ENCODE data around the gene RTRAF. TPM values are rescaled to one million over a fixed set of nuclear protein-coding genes. Genes with fewer than 3 reads are reported as not detected.

RTRAF gene
- 204 and 249 TPM in 2 replicates for total RNA-seq (2014; rRNA removed; shearing (Covaris generic))

- H3K27me3 ChIP-seq = no peaks in the 10 kb centered on the region
- peak; percentile 87 to 88 for DNase-seq
- H3K36me3 ChIP-seq = peaks cover 33% of the 10 kb centered on the region
- H3K4me1 ChIP-seq = no peaks in the 10 kb centered on the region
- peak within 1 kb of the TSS; percentile 80 for H3K4me3 ChIP-seq
- peak within 1 kb of the TSS; percentile 49 for H3K27ac ChIP-seq
- no peaks in the 10 kb centered on the region for H3K9me3 ChIP-seq (replicated peaks)
These were observed at the start of gene RTRAF for GRCh38 chr14:51989293-51990234. Gene RTRAF, plus strand, starts transcription at chr14:51989546. Its CDS starts 94 bp downstream, at chr14:51989640.

GRCh38 chr14:51939755-51940301, 49.5 kb upstream of the RTRAF start:
- Histone ChIP-seq H3K27me3 (0 out of 2 replicates have a peak, but pooled peaks cover 2% of the 10 kb centered on the region), H3K4me1 (no peaks in the 10 kb centered on the region), H3K9me3 (replicated peaks) (no peaks in the 10 kb centered on the region), H3K4me3 (peak overlapping the region; percentile 48), H3K27ac (no peak overlapping the region), H3K36me3 (no peaks in the 10 kb centered on the region)
- peak in 1 of 2 experiments; percentile 30 for DNase-seq

DNA sequence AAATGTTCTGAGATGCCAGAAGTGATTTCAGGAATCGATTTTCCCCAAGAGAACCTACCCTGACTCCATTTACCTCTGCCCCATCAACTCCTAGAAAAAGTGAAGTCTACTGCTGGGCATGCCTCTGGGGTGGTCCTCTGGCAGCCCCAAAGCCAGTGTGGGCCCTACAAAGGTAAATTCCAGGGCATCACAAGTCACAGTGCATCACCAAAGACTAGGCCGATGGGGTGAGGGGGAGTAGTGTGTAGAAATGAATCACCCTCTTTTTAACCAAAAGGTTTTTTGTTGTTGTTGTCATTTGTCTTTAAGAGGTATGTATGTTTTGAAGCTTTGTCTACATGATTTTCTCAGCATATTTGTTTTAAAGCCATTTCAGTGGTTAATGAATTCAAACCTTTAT, 46.4 kb upstream of the RTRAF start:
- Histone ChIP-seq H3K36me3 (no peaks in the 10 kb centered on the region), H3K9me3 (replicated peaks) (no peaks in the 10 kb centered on the region), H3K27me3 (0 out of 2 replicates have a peak, but pooled peaks cover 2% of the 10 kb centered on the region), H3K4me3 (no peak overlapping the region), H3K27ac (no peak overlapping the region), H3K4me1 (no peaks in the 10 kb centered on the region)
- no peak for DNase-seq

GRCh38 chr14:51950007-51950406, 39.3 kb upstream of the RTRAF start:
- no peak overlapping the region for H3K27ac ChIP-seq
- H3K4me1 ChIP-seq = no peaks in the 10 kb centered on the region
- no peaks in the 10 kb centered on the region for H3K36me3 ChIP-seq
- no peaks in the 10 kb centered on the region for H3K9me3 ChIP-seq (replicated peaks)
- H3K4me3 ChIP-seq = no peak overlapping the region
- H3K27me3 ChIP-seq = no peaks in the 10 kb centered on the region
- no peak for DNase-seq

DNA sequence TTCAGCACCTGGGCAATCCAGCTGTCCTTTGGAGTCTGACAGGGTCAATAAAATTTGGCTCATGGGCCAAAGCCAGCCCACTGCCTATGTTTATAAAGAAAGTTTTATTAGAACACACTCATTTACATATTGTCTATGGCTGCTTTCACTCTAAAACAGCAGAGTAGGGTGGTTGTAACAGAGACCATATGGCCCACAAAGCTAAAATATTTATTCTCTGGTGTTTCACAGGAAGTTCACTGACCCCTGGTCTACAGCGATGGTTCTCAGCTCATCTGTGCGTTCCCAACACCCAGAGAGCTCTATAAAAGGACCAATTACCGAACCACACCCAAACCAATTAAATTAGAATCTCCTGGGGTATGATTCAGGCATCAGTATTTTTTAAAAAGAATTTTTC, 37.7 kb upstream of the RTRAF start:
- Histone ChIP-seq H3K9me3 (replicated peaks) (no peaks in the 10 kb centered on the region), H3K4me3 (no peak overlapping the region), H3K27me3 (no peaks in the 10 kb centered on the region; the same call in 1 of the 2 replicates), H3K27ac (no peak overlapping the region), H3K36me3 (no peaks in the 10 kb centered on the region), H3K4me1 (no peaks in the 10 kb centered on the region)
- DNase-seq = no peak

- H3K27ac ChIP-seq = no peak overlapping the region
- H3K27me3 ChIP-seq = no peaks in the 10 kb centered on the region; the same call in 1 of the 2 replicates
- H3K4me1 ChIP-seq = no peaks in the 10 kb centered on the region
- H3K36me3 ChIP-seq = no peaks in the 10 kb centered on the region
- no peak for DNase-seq
- no peak overlapping the region for H3K4me3 ChIP-seq
- H3K9me3 ChIP-seq (replicated peaks) = no peaks in the 10 kb centered on the region
These were observed 35.3 kb upstream of the RTRAF start for GRCh38 chr14:51954031-51954430.

DNA sequence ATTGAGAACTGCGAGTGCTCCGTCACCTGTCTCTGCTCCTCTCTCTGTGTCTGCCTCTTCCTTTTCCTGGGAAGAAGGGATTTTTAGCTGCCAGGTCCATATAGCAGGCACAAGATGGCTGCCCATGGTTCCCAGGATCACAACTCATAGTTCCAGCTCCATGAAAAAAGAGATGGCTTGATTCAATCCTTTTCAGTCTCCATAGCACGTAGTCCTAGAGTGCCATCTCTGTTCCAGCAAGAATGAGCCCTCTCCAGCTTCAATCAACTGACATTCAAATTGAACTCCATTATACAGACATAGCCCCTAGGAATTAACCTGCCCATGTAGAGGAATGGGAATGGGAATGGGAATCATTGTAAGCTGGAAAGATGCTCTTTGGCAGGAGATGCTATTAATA, 34.7 kb upstream of the RTRAF start:
- no peak overlapping the region for H3K27ac ChIP-seq
- DNase-seq = no peak
- no peak overlapping the region for H3K4me3 ChIP-seq
- no peaks in the 10 kb centered on the region for H3K4me1 ChIP-seq
- H3K9me3 ChIP-seq (replicated peaks) = no peaks in the 10 kb centered on the region
- H3K36me3 ChIP-seq = no peaks in the 10 kb centered on the region
- no peaks in the 10 kb centered on the region; the same call in 1 of the 2 replicates for H3K27me3 ChIP-seq

- Histone ChIP-seq H3K27ac (no peak overlapping the region), H3K4me1 (no peaks in the 10 kb centered on the region), H3K4me3 (no peak overlapping the region), H3K27me3 (no peaks in the 10 kb centered on the region; the same call in 1 of the 2 replicates), H3K36me3 (no peaks in the 10 kb centered on the region), H3K9me3 (replicated peaks) (no peaks in the 10 kb centered on the region)
- DNase-seq = no peak
These were observed 31.4 kb upstream of the RTRAF start for GRCh38 chr14:51957950-51958349.

GRCh38 chr14:51959928-51960327, 29.4 kb upstream of the RTRAF start:
- Histone ChIP-seq H3K27me3 (no peaks in the 10 kb centered on the region; the same call in 1 of the 2 replicates), H3K4me1 (no peaks in the 10 kb centered on the region), H3K4me3 (no peak overlapping the region), H3K9me3 (replicated peaks) (no peaks in the 10 kb centered on the region), H3K36me3 (no peaks in the 10 kb centered on the region), H3K27ac (no peak overlapping the region)
- no peak for DNase-seq

DNA sequence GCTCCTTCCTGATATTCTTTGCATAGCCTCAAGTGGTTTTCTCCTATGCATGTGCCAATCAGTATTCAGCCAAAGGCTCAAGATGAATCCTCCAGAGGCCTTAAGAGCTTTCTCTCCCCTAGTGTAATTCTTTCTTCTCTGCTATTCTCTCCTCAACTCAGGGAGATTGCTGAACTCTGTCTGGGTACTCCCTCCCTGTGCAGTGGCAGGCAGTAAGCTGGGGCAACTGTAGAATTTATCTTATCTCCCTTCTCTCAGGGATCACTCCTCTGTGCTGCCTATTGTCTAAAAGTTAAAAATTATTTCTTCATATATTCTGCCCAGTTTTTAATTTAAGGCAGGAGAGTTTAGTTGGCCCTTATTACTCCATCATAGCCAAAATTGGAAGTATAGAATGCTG, 28.5 kb upstream of the RTRAF start:
- H3K27me3 ChIP-seq = no peaks in the 10 kb centered on the region; the same call in 1 of the 2 replicates
- no peaks in the 10 kb centered on the region for H3K9me3 ChIP-seq (replicated peaks)
- H3K36me3 ChIP-seq = no peaks in the 10 kb centered on the region
- H3K4me3 ChIP-seq = no peak overlapping the region
- no peak overlapping the region for H3K27ac ChIP-seq
- no peaks in the 10 kb centered on the region for H3K4me1 ChIP-seq
- no peak for DNase-seq

DNA sequence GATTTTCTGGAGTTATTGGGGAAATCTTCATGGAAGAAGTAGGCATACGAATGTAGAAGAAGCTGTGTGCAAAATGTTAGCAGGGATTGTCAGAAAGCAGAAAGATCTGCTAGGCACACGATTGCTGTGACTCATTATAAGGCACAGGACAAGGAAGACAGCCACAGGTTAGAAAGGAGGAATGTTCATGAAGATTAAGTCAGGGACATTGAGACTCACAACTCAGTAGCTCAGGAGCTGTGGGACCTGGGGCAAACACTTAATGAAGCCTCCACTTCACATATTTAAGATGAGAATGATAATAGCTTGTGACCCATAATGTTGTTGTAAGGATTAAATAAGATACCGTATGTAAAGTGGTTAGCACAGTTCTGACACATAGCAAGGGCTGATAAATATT, 26.6 kb upstream of the RTRAF start:
- Histone ChIP-seq H3K27ac (no peak overlapping the region), H3K4me3 (no peak overlapping the region), H3K4me1 (no peaks in the 10 kb centered on the region), H3K36me3 (no peaks in the 10 kb centered on the region), H3K27me3 (no peaks in the 10 kb centered on the region), H3K9me3 (replicated peaks) (no peaks in the 10 kb centered on the region)
- no peak for DNase-seq

DNA sequence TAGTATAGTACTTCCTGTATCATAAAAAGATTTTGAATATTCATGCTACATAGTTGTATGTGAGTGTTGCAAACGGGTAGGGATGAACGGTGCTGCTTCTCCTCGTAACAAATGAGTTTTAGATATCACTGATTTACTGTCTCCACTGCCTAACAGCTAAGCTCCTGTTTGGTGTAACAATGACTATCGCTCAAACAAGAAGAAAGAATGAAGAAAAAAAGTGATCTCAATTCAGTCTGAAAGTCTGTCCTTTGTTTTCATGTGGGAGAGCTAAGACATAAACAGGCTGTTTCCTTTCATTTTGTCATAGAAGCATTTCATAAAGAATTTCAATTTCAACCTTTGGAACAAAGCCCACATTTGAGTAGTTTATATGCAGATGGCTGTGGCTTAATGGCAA, 26.1 kb upstream of the RTRAF start:
- DNase-seq = no peak
- Histone ChIP-seq H3K4me3 (no peak overlapping the region), H3K4me1 (no peaks in the 10 kb centered on the region), H3K9me3 (replicated peaks) (no peaks in the 10 kb centered on the region), H3K27me3 (no peaks in the 10 kb centered on the region), H3K36me3 (no peaks in the 10 kb centered on the region), H3K27ac (no peak overlapping the region)

GRCh38 chr14:51967521-51967920, 21.8 kb upstream of the RTRAF start:
- no peak overlapping the region for H3K4me3 ChIP-seq
- no peaks in the 10 kb centered on the region for H3K27me3 ChIP-seq
- no peak for DNase-seq
- no peaks in the 10 kb centered on the region for H3K9me3 ChIP-seq (replicated peaks)
- H3K27ac ChIP-seq = no peak overlapping the region
- no peaks in the 10 kb centered on the region for H3K36me3 ChIP-seq
- H3K4me1 ChIP-seq = no peaks in the 10 kb centered on the region

DNA sequence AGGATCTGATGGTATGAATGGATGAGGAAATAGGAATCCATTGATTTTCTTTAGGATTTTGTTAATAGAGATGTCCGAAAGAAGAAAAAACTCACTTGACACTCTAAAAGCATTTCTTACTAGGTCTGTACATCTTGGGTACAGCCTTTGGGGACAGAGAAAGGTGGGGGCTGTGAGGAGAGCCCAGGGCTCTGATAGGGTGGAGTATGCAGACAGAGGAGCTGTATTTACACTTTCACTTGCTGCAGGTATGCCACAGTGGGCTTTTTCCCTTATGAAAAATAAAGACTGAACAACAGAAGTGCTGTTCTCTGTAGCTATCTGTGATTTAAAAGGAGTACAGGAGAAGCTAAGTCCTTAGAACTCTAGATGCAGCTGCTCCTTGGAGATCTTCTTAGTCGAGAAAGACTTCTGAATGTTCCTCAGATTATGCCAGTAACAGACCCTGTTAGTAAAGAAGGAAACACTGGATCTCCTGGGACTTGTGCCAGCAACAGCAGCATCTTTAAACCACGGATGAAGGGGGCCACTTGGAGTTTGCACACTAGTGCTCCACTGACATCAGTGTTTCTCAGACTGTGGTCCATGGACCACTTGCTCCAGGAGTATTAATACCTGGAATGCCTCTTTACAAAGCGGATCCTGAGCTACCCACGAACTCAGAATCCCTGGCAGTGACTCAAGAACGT, 19.4 kb upstream of the RTRAF start:
- H3K9me3 ChIP-seq (replicated peaks) = no peaks in the 10 kb centered on the region
- no peaks in the 10 kb centered on the region for H3K36me3 ChIP-seq
- no peaks in the 10 kb centered on the region for H3K27me3 ChIP-seq
- H3K27ac ChIP-seq = no peak overlapping the region
- H3K4me3 ChIP-seq = no peak overlapping the region
- no peak for DNase-seq
- no peaks in the 10 kb centered on the region for H3K4me1 ChIP-seq

DNA sequence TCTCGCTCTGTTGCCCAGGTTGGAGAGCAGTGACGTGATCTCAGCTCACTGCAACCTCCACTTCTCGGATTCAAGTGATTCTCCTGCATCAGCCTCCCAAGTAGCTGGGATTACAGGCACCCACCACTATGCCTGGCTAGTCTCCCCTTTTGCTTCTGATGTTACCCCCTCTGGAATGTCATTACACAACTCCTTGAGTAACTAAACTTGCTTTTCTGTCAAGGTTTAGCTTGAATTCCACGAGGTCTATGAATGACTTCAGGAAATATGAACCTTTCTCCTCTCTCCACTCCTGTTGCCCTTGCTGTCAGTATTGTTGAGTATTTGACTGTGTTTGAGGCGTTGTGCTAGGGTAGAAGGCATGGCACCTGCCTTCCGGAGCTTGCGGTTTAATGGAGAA, 16.8 kb upstream of the RTRAF start:
- no peak overlapping the region for H3K4me3 ChIP-seq
- H3K4me1 ChIP-seq = no peaks in the 10 kb centered on the region
- H3K27me3 ChIP-seq = no peaks in the 10 kb centered on the region
- H3K9me3 ChIP-seq (replicated peaks) = no peaks in the 10 kb centered on the region
- no peaks in the 10 kb centered on the region for H3K36me3 ChIP-seq
- no peak overlapping the region for H3K27ac ChIP-seq
- DNase-seq = no peak
